DMS53 (cell line): Measurements from ENCODE around the gene ANO7.

Experiments used
- DNase-seq: peaks from one replicate; lab custom pipeline; 2025; lab: John Stamatoyannopoulos, UW

The ANO7 gene

DNA sequence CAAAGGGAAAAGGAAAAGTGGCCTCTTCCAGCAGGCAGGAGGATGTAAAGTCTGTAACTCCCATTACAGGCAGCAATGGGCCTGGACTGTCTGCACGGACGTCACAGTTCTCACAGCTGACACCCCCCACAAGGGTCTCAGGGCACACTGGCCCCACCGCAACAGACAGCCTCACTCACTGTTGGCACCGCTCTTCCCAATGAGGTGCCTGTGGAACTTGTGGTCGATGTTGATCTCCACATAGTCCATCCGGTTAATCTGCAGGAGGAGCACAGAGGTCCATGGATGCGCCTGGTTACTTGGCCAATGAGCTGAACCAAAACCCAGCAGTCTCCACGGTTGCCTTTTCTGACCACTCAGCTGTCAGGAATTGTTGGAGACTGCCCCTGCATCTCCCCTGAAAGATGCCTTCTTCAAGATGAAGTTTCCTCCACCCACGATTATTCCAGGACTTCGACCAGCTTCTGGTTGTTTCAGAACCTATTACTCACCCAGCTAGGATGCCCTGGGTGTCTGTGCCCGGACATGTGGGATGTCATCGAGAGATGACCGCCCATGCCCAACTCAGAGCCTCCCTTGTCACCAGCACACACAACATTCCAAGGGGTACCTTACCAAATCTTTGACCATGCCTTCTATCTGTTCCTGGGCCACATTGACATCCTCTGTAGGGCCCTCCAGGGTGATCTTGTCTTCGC lies 64.5 kb downstream of the ANO7 start:
- no peak for DNase-seq

DNA sequence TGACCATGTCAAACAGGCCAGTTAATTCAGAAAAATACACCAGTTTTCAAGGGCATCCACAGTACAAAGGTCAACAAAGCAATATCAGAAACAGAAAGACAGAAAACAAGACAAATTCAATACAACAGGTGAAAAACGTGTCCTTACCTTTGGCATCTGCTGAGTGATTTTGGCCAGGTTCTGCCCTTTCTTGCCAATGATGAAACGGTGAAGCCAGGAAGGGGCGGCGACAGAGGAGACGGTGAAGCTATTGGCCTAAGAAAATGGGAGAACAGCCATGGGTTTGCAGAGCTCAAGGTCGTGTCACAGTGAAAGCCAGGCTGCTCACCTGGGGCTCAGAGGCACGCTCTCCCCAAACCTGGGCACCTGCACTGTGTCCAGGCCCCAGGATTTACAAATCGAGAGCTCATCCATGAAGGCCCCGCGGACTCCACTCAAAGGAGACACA lies 66.5 kb downstream of the ANO7 start:
- no peak for DNase-seq

DNA sequence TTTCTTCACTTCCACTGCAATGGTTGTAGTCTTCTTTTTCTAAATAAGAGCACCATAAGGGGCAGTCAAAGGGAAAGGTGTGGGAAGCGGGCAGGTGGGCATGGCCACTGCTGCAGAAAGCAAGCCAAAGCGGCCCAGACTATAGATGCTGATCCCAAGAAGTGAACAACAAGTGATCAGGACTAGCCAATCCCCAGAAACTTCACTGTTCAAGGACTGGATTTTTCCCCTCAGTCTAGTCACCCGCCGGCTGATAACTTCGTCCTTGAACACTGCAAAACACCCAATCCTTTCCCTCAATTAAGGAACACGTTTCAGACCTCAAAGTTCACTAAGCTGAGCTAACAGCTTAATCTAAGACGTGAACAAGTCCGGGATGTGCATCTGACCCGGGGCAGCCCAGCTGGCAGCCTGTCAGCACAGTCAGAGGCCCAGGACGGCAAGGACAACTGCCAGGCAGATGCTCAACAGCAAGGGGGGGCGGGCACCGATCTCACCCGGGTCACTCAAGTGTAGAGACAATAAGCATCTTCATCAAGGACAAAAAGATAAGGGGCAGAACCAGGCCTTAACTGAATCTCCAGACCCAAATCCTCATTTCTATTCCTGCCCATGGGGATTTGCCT lies 67.2 kb downstream of the ANO7 start:
- DNase-seq: no peak

DNA sequence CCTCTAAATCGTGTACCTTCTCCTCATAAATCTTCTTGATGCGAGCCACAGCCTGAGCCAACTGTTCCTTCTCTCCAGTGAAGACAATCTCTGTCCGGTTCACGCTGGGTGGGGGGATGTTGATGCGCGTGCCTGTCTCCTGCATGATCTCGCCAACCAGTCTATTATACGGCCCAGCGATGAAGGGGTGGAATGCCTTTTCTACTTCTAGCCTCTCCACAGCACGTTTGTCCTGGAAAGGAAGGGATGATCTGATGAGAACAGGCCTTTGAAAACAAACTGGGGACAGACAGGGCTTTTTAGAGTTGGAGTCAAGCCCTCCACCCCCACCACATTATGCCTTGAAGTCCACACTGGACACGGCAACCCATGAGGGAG lies 67.7 kb downstream of the ANO7 start:
- DNase-seq: no peak

DNA sequence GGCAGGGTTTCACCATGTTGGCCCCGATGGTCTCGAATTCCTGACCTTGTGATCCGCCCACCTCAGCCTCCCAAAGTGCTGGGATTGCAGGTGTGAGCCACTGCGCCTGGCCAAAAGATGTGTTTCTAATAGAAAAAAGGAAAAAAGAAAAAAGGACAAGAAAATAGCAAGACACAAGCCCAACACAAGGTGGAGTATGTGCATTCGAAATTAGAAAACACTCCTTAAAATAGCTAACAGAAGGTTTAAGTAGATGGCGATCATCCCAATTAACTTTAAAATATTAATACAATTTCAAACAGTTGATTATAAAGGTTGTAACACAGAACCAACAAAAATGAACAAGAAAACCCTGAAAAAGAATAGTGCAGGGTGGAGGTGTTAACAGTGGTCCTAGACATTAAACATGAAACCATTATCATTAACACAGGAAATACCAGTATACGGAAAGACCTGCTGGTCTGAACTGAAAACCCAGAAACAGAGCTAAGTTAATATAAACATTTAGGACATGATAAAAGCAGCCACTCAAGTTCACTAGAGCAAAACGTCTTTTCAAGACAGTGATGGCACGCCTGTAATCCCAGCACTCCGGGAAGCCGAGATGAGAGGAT lies 69.0 kb downstream of the ANO7 start:
- no peak for DNase-seq

DNA sequence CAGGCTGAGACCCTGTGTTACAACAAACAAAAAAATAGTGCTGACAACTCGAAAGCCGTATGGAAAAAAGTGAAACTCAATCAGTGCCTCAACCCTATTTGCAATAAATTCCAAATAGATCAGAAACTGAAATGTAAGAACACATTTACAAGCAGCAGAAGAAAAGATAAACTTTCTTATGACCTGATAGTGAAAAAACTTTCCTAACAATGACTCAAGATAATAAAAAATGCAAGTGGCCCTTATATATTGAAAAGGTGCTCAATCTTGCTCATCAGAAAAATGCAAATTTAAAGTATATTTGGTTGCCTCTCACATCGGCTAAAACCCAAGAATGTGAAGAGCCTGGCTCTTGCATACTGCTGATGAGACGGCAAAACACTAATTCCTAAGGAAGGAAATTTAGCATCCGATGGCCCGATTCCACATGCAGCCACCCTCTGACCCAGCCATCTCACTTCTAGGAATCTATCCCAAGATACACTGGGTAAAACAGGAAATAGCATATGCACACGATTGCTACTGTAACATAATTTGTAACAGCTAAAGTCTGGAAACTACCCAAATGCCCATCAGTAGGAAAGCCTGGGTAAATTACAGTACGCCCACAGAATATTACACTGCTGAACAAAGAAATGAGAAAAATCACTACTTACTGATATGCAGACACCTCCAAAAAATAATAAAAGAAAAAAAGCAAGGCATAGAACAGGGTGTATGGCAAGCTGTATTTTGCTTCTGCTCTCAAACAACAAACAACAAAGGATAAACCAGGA lies 70.2 kb downstream of the ANO7 start:
- no peak for DNase-seq

DNA sequence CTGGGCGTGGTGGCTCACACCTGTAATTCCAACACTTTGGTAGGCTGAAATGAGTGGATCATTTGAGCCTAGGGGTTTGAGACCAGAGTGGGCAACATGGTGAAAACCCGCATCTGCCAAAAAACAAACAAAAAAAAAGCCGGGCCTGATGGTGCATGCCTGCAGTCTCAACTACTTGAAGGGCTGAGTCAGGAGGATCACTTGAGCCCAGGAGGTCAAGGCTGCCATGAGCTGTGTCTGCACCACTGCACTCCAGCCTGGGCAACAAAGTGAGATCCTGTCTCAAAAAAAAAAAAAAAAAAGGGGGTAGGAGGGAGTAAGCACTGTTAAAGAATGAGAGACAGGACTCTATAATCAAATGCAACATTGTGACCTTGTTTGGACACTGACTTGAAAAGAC lies 72.4 kb downstream of the ANO7 start:
- no peak for DNase-seq

DNA sequence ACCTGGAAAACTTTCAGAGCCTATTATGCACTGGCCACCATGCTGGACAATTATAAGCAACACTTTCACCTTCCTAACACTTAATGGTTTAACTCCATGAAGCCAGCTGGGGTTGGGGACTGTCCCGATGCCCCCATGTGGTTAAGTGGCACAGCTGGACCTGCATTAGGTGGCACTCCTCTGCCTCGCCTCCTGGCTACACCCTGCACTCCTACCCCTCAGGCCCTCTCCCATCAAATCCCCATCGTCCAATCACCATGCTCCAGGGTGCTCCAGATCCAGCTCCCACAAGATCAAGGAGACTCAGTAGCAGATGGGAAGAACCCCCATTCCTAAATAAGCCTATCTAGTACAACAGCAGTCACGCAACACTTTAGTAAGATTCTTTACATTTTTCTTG lies 73.2 kb downstream of the ANO7 start:
- DNase-seq: no peak

DNA sequence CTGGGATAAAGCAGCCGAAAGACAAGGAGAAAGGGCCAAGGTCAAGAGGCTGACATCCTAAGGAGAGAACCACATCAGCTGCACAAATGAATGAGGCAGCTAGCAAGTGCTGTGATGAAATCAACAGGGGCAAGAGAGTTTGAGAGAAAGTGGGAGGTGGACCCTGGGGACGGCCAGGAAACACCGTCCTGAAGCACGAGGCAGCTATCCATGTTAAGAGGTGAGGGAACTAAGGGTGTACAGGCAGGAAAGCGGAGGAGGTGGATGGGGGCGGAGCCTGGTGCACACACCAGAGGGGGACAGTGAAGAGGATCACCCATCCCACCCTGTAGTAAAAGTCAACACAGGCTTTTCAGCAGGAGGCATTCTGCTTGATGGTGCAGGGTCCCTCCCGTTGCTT lies 74.6 kb downstream of the ANO7 start:
- DNase-seq: no peak

DNA sequence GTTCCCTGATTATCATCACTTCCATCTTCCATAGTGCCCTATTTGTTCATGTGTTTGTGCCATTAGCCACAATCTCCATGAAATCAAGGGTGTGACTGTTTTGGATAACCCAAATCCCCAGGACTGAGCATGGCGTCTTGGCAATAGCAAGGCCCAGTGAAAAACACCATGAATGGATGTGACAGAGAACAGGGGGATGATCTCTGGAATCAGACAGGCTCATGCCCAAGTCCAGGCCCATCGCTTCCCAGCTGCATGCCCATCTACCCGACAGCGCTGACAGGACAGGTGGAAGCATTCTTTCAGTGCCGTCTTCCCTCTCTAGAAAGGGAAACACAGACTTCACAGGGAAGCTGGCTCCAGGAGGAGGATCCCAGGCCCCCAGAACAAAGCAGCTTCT lies 77.0 kb downstream of the ANO7 start:
- no peak for DNase-seq

DNA sequence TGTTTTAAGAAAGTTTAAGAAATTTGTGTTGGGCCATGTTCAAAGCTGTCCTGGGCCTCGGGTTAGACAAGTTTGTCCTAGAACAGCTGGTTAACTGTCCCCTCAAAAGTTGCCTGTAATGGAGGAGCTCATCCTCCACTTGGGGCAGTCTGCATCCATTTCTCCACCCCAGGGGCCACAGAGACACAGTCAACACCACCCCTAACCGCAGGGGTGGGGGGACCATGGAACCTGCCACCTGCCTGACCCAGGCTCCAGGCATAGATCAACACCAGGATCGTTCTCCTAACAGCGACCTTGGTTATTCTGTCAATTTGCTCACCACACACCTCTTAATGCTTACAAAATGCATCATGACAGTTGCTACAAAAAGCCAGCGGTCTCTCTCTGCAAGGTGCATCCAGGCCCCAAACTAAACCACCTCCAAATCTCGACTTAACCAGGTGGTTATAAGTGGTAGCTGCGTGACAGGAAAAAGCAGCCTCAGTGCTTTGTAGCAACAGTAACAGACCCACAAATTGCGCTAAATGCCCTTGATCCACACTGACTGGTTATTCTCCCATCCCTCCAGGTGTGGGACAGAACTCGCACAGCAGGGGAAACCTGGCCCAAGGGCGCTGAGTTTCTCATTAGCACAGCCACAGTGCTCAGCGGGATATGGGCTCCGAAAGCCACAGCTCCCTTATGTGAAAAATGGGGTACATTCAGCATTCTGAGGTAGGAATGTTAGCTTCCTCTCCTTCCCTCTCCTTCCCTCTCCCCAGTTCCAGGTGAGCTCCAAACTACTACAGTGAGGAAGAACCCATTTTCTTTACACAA lies 79.0 kb downstream of the ANO7 start:
- DNase-seq: no peak

DNA sequence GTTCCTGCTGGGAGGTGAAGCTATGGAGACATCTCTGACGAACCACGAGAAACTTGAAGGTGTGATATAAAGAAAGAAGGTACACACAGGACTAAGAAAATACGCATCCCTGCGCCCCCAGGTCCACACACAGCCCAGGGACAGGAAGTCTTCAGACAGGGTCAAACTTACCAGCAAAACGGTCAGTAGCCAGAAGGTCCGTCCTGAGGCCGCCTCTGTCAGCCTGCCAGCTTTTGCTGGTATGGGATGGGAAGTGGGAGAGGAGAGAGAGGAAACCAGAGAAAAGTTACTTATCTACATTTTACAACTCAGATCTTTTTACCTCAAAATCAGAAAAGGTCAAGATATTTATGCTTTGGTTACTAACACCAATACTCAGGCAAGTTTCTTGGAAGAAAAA lies 79.8 kb downstream of the ANO7 start:
- DNase-seq: no peak

DNA sequence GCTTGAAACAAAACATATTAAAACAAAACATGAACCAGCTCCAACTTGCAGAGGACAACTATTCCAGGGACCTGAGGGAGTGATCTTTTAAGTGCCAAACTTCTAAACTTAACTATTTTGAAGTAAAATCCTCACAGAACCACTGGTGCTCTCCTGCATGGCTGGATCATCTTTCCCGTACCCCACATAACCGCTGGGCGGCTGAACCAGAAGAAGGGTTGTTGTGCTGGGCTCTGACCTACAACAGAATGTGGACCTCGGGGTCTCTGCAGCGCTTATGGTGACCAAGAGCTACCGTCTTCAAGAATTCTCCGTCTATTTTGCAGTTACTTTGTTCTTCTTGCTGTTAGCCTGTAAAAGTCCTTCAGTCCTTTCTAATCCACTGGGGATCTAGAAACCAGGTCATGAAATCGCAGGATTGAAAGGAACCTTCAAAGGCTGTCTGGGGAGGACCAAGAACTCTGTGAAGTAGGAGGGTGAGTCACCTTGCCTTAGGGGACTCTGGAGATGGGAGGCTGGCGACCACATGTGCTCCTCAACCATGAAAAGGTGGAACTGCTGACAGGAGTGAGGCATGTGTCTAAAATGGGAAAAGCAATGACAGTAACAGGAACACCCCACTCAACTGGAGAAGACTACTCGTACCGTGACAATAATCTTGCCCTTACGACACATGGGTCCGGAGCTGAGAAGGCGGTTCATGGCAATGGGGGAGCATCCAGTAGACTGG lies 80.4 kb downstream of the ANO7 start:
- DNase-seq: no peak

DNA sequence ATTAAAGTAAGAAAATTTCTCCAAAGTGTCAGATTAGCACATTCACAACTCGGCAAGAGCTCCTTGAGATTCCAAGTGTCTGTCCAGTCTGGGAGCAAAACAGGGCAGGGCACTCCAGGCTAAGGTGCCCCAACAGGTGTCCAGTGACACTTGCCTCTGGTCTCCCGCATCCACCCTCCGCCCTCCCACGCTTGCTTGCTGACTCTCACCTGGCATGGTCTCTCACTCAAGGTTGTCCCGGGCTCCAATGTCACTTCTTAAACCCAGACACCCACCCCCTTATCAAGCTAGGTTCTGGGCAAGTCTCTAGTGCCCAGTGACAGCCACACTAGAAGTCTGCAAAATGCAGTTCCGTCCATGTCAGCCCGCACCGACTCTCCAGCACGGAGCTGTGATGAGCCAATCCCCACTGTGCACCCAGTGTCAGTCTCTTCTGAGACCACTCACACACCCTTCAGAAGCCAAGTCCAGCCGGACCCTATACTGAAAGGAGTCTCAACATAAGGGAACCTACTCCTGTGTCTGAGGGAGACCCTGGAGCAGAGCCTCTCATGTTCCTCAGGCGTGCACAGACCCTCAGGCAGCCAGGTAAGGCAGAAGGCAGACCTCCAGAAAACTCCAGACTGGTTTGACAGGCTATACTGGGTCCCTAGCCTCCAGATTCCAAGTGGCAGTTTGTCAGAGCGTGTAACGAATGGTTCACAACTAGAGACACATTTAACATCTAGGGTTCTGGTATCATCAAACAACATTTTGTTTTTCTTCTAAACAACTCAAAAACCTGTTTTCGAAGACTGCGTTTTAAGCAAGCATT lies 81.4 kb downstream of the ANO7 start:
- no peak for DNase-seq

DNA sequence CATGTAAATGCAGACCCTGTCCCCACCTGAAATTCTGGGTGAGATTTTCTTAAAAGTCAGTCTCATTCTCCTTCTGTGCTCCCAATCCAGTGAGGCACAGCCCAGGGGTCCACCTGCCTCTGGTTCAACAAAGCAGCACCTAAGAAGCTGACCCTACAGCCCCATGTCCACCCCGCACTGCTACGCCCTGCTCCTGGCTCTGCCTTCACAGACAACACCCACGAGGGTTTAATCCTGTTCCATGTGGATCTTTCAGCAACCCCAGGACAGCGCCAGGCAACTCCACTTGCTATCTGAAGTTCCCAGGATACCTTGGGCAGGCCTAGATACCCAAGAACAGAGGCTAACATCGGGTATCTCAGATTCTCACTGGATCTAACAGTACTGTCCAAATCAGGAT lies 82.1 kb downstream of the ANO7 start:
- no peak for DNase-seq

DNA sequence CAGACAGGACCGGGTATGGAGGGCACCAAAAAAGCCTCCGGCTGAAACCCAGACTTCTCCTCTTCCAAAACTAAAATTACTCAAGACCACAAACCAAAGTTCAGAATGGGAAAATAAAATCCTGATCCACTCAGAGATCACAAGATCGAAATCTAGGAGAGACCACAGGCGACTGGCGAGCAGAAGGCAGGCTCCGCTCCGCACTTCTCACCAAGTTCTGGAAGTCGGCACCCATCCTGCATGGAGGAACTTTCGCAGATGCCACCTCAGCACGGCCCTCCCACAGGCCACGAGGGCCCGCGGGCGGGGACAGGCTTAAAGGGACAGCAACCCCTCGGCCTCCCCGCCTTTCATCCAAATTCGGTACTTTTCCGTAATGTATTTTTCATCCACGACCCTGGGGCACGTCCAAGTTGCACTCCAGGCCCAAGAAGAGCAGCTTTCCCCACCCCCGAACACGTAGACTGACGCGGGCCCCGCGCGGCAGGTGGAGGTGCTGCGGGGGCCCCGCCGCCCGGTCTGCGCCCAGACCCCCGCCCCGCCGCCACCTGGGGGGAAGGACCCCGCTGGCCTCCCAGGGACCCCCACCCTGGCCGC lies 83.3 kb downstream of the ANO7 start:
- DNase-seq: peak; percentile 56

DNA sequence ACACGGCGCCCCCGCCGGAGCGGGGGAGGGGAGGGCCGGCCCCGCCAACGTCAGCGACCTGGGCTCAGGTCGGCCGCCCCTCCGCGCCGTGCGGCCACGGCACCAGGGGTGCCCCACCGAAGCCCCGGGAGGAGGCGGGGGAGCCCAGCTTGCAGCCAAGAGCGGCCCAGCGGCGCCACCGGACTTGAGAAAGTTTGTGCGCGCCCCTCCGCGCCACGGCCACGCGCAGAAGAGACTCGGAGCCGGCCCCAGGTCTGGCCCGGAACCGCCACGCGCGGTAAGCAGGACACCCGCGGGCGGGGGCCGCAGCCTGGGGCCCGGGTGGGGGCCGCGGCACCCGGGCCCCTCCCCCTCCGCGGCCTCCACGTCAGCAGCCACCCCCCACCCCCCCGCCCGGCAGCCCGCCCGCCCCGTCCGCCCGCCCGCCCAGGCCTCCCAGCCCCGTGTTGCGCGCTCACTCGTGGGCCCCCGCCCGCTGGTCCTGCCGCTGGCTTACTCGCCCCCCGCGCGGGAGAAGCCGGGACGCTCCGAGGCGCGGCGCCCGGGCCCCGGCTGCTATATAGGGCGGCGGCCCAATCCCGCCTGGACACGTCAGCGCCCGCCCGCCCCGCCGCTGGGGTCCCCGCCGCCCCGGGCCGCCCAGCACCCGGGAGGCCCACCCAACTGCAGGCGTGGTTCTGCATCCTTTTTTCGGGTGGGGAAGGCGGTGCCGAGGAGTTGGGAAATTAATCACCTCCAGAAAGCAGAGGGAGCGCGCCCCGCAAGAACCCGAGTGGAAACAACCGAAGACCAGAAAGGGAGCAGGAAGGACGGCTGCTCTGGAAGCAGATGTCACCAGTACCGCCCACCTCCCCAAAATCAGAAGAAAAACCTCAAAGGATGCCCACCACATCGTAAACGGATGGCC lies 84.1 kb downstream of the ANO7 start:
- peak; percentile 59 for DNase-seq

DNA sequence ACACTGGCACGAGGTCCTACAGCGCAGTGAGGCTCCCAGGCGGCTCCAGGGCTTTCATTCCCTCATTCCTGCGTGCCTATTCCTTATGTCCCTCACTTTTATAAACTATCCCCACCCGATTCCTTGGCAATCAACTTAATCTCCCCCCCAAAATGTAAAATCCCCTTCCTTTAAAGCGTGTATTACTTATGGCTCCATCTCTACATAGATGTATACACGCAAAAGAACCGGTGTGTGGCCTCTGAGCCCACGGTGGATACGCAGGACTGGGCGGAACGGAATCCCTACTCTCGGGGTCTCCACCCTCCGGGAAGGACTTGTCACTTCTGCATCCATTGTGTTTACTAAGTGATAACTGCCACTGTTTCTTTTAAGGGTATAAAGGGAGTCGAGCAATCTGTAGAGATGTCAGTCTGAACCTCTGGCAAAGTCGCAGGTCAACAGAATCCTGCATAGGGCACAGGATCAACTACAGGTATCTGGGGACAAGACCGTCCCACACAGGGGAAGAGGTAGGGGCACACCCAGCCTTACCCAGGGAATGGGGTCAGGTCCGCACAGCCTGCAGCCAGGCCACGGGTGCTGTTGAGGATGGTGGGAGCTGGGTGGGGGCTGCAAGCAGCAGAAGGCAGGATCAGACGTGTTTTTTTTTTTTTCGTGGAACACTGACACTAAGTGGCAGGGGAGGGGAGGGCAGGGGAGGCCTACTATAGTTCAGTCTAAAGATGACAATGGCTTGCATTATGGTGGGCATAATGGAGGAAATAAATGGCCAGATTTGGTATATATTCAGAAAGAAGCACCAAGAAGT lies 84.9 kb downstream of the ANO7 start:
- DNase-seq: peak; percentile 36
